ENCODE measurements around the gene C11orf97.
"Not testable (repeated sequence)": the region's sequence is repeated elsewhere in the genome, so short reads cannot be mapped to it uniquely, and the experiment has no call there.

Gene C11orf97, protein sequence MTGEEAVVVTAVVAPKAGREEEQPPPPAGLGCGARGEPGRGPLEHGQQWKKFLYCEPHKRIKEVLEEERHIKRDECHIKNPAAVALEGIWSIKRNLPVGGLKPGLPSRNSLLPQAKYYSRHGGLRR

GRCh38 chr11:94511932-94512781, at the start of gene C11orf97:
C11orf97 (plus strand) TSS chr11:94512461; CDS start chr11:94512529, 68 bp downstream.
- peak; percentile 12 to 47 (median 23) for DNase-seq (ENCODE audit: low read depth in 2 of 3, low spot score in 1 of 3)

GRCh38 chr11:94469416-94469815, 42.8 kb upstream of the C11orf97 start:
- no peak for DNase-seq (ENCODE audit: low read depth in 2 of 3, low spot score in 1 of 3)

GRCh38 chr11:94472916-94473799, 39.1 kb upstream of the C11orf97 start:
- DNase-seq (ENCODE audit: low read depth in 2 of 3, low spot score in 1 of 3), result no peak

GRCh38 chr11:94477624-94478023, 34.6 kb upstream of the C11orf97 start:
- DNase-seq (ENCODE audit: low read depth in 2 of 3, low spot score in 1 of 3), result no peak

GRCh38 chr11:94481342-94481741, 30.9 kb upstream of the C11orf97 start:
- no peak for DNase-seq (ENCODE audit: low read depth in 2 of 3, low spot score in 1 of 3)

GRCh38 chr11:94486068-94486467, 26.2 kb upstream of the C11orf97 start:
- no peak for DNase-seq (ENCODE audit: low read depth in 2 of 3, low spot score in 1 of 3)

DNA sequence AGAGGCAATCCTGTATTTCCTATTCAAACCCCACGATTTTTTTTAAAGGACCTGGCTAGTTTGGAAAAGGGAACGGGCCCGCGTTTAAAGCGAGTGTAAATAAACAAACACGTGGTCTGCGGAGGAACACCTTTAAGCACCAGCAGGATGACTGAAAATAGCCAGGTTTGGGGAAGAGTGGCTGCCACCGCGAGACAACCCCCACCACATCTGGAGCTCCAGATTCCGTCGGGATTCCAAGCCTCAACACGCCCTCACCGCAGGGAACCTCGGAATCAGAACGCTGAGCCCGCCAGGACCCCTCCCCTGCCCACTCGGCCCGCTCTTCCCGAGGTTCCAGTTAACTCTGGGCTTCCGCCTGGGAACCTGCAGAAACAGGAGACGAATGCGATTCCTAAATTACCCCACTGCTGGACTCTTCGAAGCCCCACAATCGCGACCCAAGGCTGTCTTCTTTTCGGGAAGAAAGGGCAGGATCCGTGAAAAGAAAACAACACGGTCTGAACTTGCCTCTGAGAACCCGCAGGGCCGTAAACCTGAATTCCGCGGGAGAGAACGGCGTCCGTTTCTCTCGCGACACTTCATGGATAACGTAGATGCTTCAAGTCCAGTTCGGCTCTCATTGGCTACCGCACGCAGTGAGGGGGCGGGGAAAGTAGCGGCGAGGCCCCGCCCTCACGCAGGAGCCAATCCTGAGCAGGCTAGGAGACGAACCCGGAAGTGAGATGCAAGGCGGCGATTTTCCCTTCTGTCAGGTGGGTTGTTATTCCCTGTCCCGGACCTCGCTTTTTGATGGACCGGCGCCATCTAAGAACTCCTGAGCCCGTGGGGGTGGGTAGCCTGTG, 18.8 kb upstream of the C11orf97 start, which contains the start of the genes ANKRD49 and MRE11:
ANKRD49 (plus strand) TSS at position 704 of the 845 bp plus-strand sequence. CDS start 2,710 bp downstream, outside the sequence.
MRE11 (minus strand) TSS at position 564 of the 845 bp plus-strand sequence. CDS start 1,043 bp downstream, outside the sequence.
- DNase-seq (ENCODE audit: low read depth in 2 of 3, low spot score in 1 of 3), result peak; percentile 90 to 95 (median 92)

- no peak for DNase-seq (ENCODE audit: low read depth in 2 of 3, low spot score in 1 of 3)
Observed at GRCh38 chr11:94494126-94494680, 18.1 kb upstream of the C11orf97 start.

- no peak for DNase-seq (ENCODE audit: low read depth in 2 of 3, low spot score in 1 of 3)
Observed at GRCh38 chr11:94500181-94500580, 12.1 kb upstream of the C11orf97 start.

- no peak for DNase-seq (ENCODE audit: low read depth in 2 of 3, low spot score in 1 of 3)
Observed at GRCh38 chr11:94501522-94501921, 10.7 kb upstream of the C11orf97 start.

DNA sequence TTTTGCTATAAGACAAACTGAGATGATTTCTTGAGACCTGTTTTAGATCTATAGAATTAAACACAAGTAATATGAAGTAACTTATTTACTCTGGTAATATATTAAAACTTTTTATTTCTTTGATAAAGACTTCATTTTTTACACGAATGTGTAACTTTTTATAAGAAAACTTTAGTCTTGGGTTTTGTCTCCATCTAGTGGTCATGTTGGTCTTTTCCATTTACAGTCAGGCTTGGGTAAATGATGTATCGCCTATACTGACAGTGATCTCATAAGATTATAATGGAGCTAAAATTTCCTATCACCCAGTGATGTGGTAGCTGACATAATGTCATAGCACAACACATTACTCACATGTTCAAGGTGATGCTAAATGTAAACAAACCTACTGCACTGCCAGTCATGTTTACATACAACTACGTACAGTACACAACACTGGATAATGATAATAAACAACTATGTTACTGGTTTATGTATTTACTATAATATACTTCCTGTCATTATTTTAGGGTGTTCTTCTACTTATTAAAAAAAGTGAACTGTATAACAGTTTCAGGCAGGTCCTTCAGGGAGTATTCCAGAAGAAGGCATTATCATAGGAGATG, 7.5 kb upstream of the C11orf97 start:
- peak in 1 of 3 donors; percentile 43 for DNase-seq (ENCODE audit: low read depth in 2 of 3, low spot score in 1 of 3)

DNA sequence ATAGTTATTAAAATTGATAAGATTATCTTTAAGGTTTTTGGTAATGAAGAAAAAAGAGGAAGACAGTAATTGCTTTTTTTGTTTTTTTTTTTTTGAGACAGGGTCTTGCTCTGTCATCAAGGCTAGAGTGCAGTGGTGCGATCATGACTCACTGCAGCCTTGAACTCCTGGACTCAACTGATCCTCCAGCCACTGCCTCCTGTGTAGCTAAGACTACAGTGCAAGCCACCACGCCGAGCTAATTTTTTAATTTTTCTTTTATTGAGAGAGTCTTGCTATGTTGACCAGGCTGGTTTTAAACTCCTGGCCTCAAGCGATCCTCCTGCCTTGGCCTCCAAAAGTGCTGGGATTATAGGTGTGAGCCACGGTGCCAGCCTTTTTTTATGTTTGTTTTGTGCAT, 5.7 kb upstream of the C11orf97 start:
- not testable (repeated sequence) for DNase-seq (ENCODE audit: low read depth in 2 of 3, low spot score in 1 of 3)

DNA sequence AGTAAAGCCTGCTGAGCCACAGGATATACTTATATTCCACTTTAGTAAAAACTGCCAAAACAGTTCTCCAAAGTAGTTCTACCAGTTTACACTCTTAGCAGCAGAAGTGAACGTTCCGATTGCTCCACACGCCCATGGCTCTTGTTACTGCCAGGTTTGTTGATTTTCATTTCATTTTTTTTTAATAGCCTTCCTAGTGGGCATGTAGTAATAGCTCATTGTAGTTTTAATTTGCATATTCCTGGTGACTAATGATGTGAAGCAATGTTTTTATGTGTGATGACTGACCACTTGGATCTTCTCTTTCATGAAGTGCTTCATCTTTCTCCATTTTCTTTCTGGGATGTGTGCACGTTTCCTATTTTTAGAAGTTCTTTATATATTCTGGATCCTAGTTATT, 4.8 kb upstream of the C11orf97 start:
- DNase-seq (ENCODE audit: low read depth in 2 of 3, low spot score in 1 of 3), result no peak

GRCh38 chr11:94513091-94513490, 830 bp downstream of the C11orf97 start:
- no peak for DNase-seq (ENCODE audit: low read depth in 2 of 3, low spot score in 1 of 3)

- DNase-seq (ENCODE audit: low read depth in 2 of 3, low spot score in 1 of 3), result no peak
Observed at GRCh38 chr11:94515398-94515797, 3.1 kb downstream of the C11orf97 start.

- no peak for DNase-seq (ENCODE audit: low read depth in 2 of 3, low spot score in 1 of 3)
Observed at GRCh38 chr11:94516725-94517124, 4.5 kb downstream of the C11orf97 start.

DNA sequence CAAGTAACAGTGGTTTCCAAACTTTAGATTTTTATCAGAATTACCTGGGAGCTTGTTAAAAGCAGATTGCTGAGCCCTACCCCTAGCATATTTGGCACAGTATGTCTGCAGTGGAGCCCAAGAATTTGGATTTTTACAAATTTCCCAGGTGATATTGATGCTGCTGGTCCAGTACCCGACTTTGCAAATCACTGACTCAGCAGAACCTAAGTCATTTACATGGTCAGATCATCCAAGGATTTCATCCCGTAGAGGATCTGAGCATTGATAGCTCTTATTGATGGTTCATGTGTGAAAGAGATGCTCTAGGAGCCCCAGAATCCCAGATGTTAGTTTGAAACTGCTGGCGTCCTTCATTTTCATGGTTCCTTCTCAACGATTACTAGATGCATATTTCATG, 6.0 kb downstream of the C11orf97 start:
- DNase-seq (ENCODE audit: low read depth in 2 of 3, low spot score in 1 of 3), result no peak

DNA sequence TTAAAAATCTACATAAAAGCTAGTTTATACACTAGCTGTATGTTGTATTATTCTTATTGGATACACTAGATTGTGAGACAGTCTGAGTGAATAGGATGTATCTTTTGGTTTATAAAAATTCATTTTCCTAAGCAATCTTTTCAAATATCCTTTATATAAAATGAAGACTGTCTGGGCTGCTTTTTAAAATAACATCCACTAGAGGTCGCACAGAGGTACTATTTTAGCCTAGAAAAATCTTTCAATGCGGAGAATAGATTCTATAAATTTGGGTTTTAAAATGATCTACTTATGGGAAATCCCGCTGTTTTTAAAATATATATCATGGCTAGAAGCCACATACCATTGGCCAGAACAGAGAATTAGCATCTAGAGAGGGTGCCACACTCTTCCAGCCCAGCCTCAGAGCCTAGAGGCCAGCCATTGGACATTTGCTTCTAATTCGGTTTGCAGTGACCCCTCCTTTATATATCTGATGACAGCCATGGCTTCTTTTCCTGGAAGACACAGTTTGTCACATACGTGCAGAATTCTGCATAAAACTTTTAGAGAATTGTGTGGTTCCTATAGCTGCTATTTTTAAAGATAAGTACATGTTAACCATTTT, 7.3 kb downstream of the C11orf97 start:
- peak in 1 of 3 donors; percentile 30 for DNase-seq (ENCODE audit: low read depth in 2 of 3, low spot score in 1 of 3)

GRCh38 chr11:94521684-94522083, 9.4 kb downstream of the C11orf97 start:
- no peak for DNase-seq (ENCODE audit: low read depth in 2 of 3, low spot score in 1 of 3)
